HepG2 (cell line): ENCODE results near the gene PLD1. TPM values are rescaled to one million over a fixed set of nuclear protein-coding genes. Genes with fewer than 3 reads are reported as not detected.

Experiments
- DRAP1 ChIP-seq: IDR thresholded peaks from 2 replicates; pipeline ENCODE4 v1.6.1; 2016; ENCODE audit warnings: missing genetic modification reagents, missing compliant biosample characterization
- DZIP1 ChIP-seq: sonication (generic); formaldehyde crosslinking; IDR thresholded peaks from 2 replicates; pipeline ENCODE4 v1.5.0; 2020; ENCODE audit warnings: mild to moderate bottlenecking, missing genetic modification reagents
- KAT8 ChIP-seq: IDR thresholded peaks from 2 replicates; pipeline ENCODE4 v1.6.1; 2016; ENCODE audit warnings: missing genetic modification reagents, missing compliant biosample characterization
- MAFF ChIP-seq: IDR thresholded peaks from 2 replicates; pipeline ENCODE4 v1.6.1; 2011; ENCODE audit warnings: low read depth, low read length, improper control_type of control experiment
- NCOA2 ChIP-seq: sonication (generic); formaldehyde crosslinking; IDR thresholded peaks from 2 replicates; pipeline ENCODE4 v1.8.0; 2022; ENCODE audit warnings: inconsistent platforms
- PPARG ChIP-seq: conservative IDR thresholded peaks from 2 replicates; pipeline ENCODE4 v1.6.1; 2016; ENCODE audit warnings: missing biosample characterization, missing genetic modification reagents
- RAD21 ChIP-seq: fragments of 450-650 bp; formaldehyde crosslinking; IDR thresholded peaks from 2 replicates; pipeline ENCODE4 v1.5.0; 2020; ENCODE audit warnings: mild to moderate bottlenecking
- SMAD3 ChIP-seq: sonication (generic); formaldehyde crosslinking; IDR thresholded peaks from 2 replicates; pipeline ENCODE4 v1.4.0; 2020; ENCODE audit warnings: missing genetic modification reagents
- SNAPC4 ChIP-seq: sonication (generic); formaldehyde crosslinking; IDR thresholded peaks from 2 replicates; pipeline ENCODE4 v1.4.0; 2020; ENCODE audit warnings: mild to moderate bottlenecking, missing genetic modification reagents
- ZBTB38 ChIP-seq: sonication (generic); formaldehyde crosslinking; IDR thresholded peaks from 2 replicates; pipeline ENCODE4 v1.5.1; 2020; ENCODE audit warnings: mild to moderate bottlenecking, missing genetic modification reagents
- ZEB1 ChIP-seq: IDR thresholded peaks from 2 replicates; pipeline ENCODE4 v1.6.1; 2012; ENCODE audit warnings: mild to moderate bottlenecking, low read depth, inconsistent platforms; ENCODE audit not compliant: insufficient replicate concordance
- ZNF501 ChIP-seq: sonication (generic); formaldehyde crosslinking; IDR thresholded peaks from 2 replicates; pipeline ENCODE4 v1.5.1; 2020; ENCODE audit warnings: mild to moderate bottlenecking, moderate library complexity, missing genetic modification reagents
- ZNF629 ChIP-seq: sonication (generic); formaldehyde crosslinking; conservative IDR thresholded peaks from 2 replicates; pipeline ENCODE4 v1.5.0; 2020; ENCODE audit warnings: missing genetic modification reagents
- ZNF780A ChIP-seq: sonication (generic); formaldehyde crosslinking; IDR thresholded peaks from 2 replicates; pipeline ENCODE4 v1.8.0; 2022; ENCODE audit warnings: mild to moderate bottlenecking, missing genetic modification reagents, moderate library complexity
- polyA plus RNA-seq, 8 experiments: library from polyadenylated mRNA; depleted of rRNA in 3 of 8; stranded (reverse) in 7 of 8; unstranded in 1 of 8; fragments of >200 nt; fragmentation: Illumina TruSeq in 4 of 8; extraction: Trizol in 4 of 8; gene quantifications; 2 replicates each; pipeline versions ENCODE4 v1.2.1 to v1.2.3, GENCODE V29; 2011 to 2016; ENCODE audit warnings: low read depth in 4 of 8, missing spikeins in 1 of 8, mixed read lengths in 1 of 8; ENCODE audit not compliant: insufficient read depth in 1 of 8
- total RNA-seq, 5 experiments: library from RNA; depleted of rRNA; stranded (reverse); fragments of >200 nt; fragmentation: Illumina TruSeq; extraction: Trizol; gene quantifications; 2 replicates each; pipeline ENCODE4 v1.2.3, GENCODE V29; 2016; ENCODE audit warnings: low read depth in 1 of 5
- TF ChIP-seq, protein P1 (sequence below): fragments of 450-650 bp; IDR thresholded peaks from 2 replicates; pipeline ENCODE4 v1.6.1; 2017
- TF ChIP-seq, protein P2 (sequence below): sonication (generic); formaldehyde crosslinking; IDR thresholded peaks from 2 replicates; pipeline ENCODE4 v1.8.1; 2023; ENCODE audit warnings: mild to moderate bottlenecking, missing genetic modification reagents
- TF ChIP-seq, protein P3 (sequence below): sonication (generic); formaldehyde crosslinking; IDR thresholded peaks from 2 replicates; pipeline ENCODE4 v1.5.0; 2020; ENCODE audit warnings: missing genetic modification reagents, mild to moderate bottlenecking, borderline replicate concordance

Gene PLD1
- total and polyA plus RNA-seq, 2 of the 13 experiments (the other 11 are each of a cell fraction or from before 2014, with no cell fraction given) = 27.1 to 59.4 TPM

DNA sequence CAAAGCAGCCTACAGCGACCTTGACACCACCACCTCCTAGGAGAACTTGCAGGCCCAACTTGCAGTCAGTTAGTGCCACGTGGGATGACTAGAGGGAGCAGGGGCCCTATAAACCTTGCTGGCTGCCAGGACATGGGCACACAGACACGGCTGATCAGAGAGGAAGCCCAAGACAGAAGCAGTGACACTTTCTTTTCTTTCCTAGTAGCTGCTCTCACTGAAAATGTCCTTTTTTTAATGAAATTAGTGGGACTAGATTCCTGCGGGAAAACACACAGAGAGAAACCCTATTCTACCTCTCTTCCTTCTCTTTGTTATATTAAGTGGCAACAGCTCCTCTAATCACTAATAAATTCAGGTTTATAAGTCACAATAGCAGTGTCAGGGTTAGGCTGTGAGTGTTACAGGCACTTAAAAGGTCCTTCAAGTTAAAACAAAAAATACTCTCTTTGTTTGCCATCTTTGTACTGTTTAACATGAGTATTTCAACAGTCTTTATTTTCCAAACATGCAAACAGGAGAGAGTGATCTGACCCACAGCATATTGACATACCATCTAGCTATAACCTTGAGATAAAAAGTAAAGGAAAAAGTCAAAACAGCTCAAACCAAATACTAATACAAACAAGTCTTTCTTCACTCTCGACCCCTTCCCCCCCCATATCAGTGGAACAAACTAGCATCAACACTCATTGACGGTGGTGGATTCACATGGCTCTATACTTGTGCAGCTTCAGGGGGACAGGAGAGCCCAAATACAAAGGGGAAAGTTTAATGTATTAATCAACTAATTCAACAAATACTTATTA, 30.7 kb upstream of the PLD1 start (continued):
- TF ChIP-seq SNAPC4 (CRISPR knock-in tag) (no peak), RAD21 (CRISPR knock-in tag) (no peak), ZEB1 (peak; percentile 71), NCOA2 (CRISPR knock-in tag) (peak; percentile 100), SMAD3 (CRISPR knock-in tag) (peak; percentile 95), DZIP1 (CRISPR knock-in tag) (no peak), KAT8 (CRISPR knock-in tag) (peak; percentile 54; the same call in 1 of the 2 replicates), ZNF629 (CRISPR knock-in tag) (no peak), MAFF (no peak), PPARG (CRISPR knock-in tag) (peak; percentile 93), ZNF501 (CRISPR knock-in tag) (0 out of 2 replicates have a peak, but pooled peaks have one; percentile 31), DRAP1 (CRISPR knock-in tag) (peak; percentile 85), ZBTB38 (0 out of 2 replicates have a peak, but pooled peaks have one; percentile 51), ZNF780A (no peak)
- TF ChIP-seq, protein P1, sequence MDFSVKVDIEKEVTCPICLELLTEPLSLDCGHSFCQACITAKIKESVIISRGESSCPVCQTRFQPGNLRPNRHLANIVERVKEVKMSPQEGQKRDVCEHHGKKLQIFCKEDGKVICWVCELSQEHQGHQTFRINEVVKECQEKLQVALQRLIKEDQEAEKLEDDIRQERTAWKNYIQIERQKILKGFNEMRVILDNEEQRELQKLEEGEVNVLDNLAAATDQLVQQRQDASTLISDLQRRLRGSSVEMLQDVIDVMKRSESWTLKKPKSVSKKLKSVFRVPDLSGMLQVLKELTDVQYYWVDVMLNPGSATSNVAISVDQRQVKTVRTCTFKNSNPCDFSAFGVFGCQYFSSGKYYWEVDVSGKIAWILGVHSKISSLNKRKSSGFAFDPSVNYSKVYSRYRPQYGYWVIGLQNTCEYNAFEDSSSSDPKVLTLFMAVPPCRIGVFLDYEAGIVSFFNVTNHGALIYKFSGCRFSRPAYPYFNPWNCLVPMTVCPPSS = no peak
- TF ChIP-seq, protein P2, sequence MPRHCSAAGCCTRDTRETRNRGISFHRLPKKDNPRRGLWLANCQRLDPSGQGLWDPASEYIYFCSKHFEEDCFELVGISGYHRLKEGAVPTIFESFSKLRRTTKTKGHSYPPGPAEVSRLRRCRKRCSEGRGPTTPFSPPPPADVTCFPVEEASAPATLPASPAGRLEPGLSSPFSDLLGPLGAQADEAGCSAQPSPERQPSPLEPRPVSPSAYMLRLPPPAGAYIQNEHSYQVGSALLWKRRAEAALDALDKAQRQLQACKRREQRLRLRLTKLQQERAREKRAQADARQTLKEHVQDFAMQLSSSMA (CRISPR knock-in tag) = no peak
- TF ChIP-seq, protein P3, sequence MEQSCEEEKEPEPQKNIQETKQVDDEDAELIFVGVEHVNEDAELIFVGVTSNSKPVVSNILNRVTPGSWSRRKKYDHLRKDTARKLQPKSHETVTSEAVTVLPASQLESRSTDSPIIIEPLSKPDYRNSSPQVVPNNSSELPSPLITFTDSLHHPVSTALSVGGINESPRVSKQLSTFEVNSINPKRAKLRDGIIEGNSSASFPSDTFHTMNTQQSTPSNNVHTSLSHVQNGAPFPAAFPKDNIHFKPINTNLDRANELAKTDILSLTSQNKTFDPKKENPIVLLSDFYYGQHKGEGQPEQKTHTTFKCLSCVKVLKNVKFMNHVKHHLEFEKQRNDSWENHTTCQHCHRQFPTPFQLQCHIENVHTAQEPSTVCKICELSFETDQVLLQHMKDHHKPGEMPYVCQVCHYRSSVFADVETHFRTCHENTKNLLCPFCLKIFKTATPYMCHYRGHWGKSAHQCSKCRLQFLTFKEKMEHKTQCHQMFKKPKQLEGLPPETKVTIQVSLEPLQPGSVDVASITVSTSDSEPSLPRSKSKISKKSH (CRISPR knock-in tag) = no peak
